Osteoblast (primary cell): ENCODE data around the gene LCN15. TPM values are rescaled to one million over a fixed set of nuclear protein-coding genes. Genes with fewer than 3 reads are reported as not detected.
"Not testable (repeated sequence)": the region's sequence is repeated elsewhere in the genome, so short reads cannot be mapped to it uniquely, and the experiment has no call there.

Experiments
- DNase-seq: peaks from one replicate; pipeline ENCODE4 v3.0.0; 2011; ENCODE audit warnings: low spot score, mixed read lengths; ENCODE audit not compliant: insufficient read length; ENCODE audit errors: missing footprints
- H2AFZ ChIP-seq: 2 replicates; pipeline ENCODE4 v1.6.0; 2011; ENCODE audit warnings: mild to moderate bottlenecking, low read length
- H3K27ac ChIP-seq: 2 replicates; pipeline ENCODE4 v1.5.1; 2011; ENCODE audit warnings: mild to moderate bottlenecking, low read depth, low read length, moderate library complexity
- H3K27me3 ChIP-seq: 2 replicates; pipeline ENCODE4 v1.6.0; 2012; ENCODE audit warnings: mild to moderate bottlenecking, control low read depth, inconsistent platforms, low read length, moderate library complexity; ENCODE audit not compliant: insufficient read depth
- H3K36me3 ChIP-seq: 2 replicates; pipeline ENCODE4 v1.5.1; 2011; ENCODE audit warnings: mild to moderate bottlenecking, low read length, control low read depth, moderate library complexity; ENCODE audit not compliant: insufficient read depth
- H3K4me1 ChIP-seq: 2 replicates; pipeline ENCODE4 v1.5.1; 2011; ENCODE audit warnings: mild to moderate bottlenecking, low read length, control low read depth, moderate library complexity; ENCODE audit not compliant: insufficient read depth
- H3K4me2 ChIP-seq: 2 replicates; pipeline ENCODE4 v1.6.0; 2011; ENCODE audit warnings: mild to moderate bottlenecking, low read length; ENCODE audit not compliant: insufficient read depth
- H3K4me3 ChIP-seq: fragments of 200-600 bp; sonication (generic); 3 replicates; pipeline ENCODE4 v1.5.1; 2012; ENCODE audit warnings: mild to moderate bottlenecking, low read length, inconsistent platforms; ENCODE audit not compliant: insufficient read depth
- H3K79me2 ChIP-seq: 2 replicates; pipeline ENCODE4 v1.6.0; 2012; ENCODE audit warnings: mild to moderate bottlenecking, low read length, control low read depth, inconsistent platforms; ENCODE audit not compliant: insufficient read depth
- H3K9me3 ChIP-seq: 2 replicates; pipeline ENCODE4 v1.5.1; 2011; ENCODE audit warnings: low read depth, low read length, control low read depth
- H4K20me1 ChIP-seq: 2 replicates; pipeline ENCODE4 v1.6.0; 2012; ENCODE audit warnings: mild to moderate bottlenecking, low read length, control low read depth; ENCODE audit not compliant: insufficient read depth
- total RNA-seq: library from RNA; depleted of rRNA; stranded (reverse); fragments of >200 nt; gene quantifications from 2 replicates; pipeline ENCODE4 v1.2.3, GENCODE V29; 2012
- TF ChIP-seq, protein P1 (sequence below): IDR thresholded peaks from 2 replicates; pipeline ENCODE4 v1.5.1; 2011; ENCODE audit warnings: mild to moderate bottlenecking, low read depth, low read length, moderate library complexity; ENCODE audit errors: extremely low read depth

LCN15 gene
- total RNA-seq, 1 donor: not detected

DNA sequence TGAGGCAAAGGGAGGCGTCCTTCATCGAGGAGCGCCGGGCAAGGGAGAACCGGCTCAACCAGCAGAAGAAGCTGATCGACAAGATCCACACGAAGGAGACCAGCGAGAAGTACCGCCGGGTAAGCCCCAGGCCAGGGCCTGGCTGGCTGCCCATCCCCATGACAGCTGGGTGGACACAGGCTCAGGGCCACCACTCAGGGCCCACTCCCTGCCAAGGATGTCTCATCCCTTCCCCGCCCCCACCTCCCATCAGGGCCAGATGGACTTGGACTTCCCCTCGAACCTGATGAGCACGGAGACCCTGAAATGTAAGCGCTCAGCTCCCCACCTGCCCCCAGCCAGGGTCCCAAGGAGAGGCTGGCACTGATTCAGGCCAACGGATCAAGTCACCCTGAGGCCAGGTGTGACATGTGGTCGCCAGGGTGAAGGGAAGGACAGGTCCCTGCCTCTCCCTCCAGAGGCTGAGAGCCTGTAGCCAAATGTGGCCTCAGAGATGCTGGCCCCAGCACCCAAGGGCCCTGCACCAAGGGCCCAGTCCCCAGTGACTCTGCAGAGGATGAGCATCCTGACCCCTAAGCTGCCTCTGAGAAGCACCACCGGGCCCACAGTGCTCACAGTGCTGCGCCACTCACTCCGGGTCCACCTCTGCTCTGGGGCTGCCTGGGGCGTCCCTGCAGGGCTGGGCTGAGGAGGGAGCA lies 40.3 kb upstream of the LCN15 start:
- TF ChIP-seq, protein P1, sequence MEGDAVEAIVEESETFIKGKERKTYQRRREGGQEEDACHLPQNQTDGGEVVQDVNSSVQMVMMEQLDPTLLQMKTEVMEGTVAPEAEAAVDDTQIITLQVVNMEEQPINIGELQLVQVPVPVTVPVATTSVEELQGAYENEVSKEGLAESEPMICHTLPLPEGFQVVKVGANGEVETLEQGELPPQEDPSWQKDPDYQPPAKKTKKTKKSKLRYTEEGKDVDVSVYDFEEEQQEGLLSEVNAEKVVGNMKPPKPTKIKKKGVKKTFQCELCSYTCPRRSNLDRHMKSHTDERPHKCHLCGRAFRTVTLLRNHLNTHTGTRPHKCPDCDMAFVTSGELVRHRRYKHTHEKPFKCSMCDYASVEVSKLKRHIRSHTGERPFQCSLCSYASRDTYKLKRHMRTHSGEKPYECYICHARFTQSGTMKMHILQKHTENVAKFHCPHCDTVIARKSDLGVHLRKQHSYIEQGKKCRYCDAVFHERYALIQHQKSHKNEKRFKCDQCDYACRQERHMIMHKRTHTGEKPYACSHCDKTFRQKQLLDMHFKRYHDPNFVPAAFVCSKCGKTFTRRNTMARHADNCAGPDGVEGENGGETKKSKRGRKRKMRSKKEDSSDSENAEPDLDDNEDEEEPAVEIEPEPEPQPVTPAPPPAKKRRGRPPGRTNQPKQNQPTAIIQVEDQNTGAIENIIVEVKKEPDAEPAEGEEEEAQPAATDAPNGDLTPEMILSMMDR: no peak

DNA sequence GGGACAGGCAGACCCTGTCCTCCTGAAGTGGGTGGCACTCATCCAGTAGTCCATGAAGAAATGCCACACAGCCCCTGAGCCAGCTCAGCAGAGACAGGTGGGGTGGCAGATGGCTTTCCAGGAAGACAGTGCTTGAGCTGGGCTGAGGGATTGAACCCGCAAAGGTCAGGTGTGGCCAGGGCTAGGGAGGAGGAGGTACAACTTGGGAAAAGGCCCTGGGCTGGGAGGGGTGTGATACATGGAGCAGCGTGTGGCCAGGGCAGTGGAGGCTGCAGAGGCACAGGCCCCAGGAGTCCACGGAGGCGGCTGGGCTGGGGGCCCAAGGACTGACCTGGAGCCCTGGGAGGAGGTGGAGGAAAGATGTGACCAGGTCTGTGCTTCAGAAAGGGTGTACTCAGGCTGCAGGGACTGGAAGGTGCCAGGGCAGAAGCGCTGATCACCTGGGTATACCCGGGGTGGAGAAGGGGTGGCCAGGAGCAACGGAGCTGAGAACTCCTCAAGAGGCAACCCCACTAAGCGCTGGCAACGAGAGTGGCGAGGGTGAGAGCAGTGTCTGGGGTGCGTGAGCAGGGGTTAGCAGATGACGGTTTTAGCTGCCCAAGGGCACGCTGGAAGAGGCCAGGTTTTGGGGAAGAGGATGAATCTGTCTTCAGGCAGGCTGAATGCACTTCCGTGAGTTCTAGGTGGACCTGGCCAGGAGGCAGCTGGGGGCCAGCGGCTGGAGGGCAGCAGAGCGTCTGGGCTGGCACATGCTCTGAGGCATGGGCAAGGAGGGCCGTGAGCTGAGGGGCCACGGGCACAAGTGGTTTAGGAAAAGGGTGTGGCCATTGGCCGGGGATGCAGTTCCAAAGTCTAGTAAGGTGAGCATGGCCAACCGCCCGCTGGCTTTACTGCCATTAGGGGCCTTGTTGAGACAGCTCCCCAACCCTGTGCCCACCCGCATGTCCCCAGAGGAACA lies 39.5 kb upstream of the LCN15 start:
- Histone ChIP-seq H3K79me2 (peaks cover 9% of the 10 kb centered on the region), H3K4me1 (peaks cover 10% of the 10 kb centered on the region), H3K4me2 (no peak overlapping the region), H4K20me1 (peaks cover 2% of the 10 kb centered on the region), H3K9me3 (no peaks in the 10 kb centered on the region), H3K36me3 (no peaks in the 10 kb centered on the region), H3K27me3 (peaks cover 34% of the 10 kb centered on the region), H2AFZ (no peak overlapping the region), H3K27ac (no peak overlapping the region), H3K4me3 (no peak overlapping the region)
- peak; percentile 86 for DNase-seq
- TF ChIP-seq, protein P1: no peak

More for the DNA sequence above, 40.3 kb upstream of the LCN15 start:
- peaks cover 17% of the 10 kb centered on the region for H3K79me2 ChIP-seq
- H3K36me3 ChIP-seq: peaks cover 2% of the 10 kb centered on the region
- H3K4me2 ChIP-seq: no peak overlapping the region
- H2AFZ ChIP-seq: no peak overlapping the region
- H3K27ac ChIP-seq: no peak overlapping the region
- H3K27me3 ChIP-seq: peaks cover 26% of the 10 kb centered on the region
- peaks cover 15% of the 10 kb centered on the region for H3K4me1 ChIP-seq
- H4K20me1 ChIP-seq: peaks cover 7% of the 10 kb centered on the region
- H3K4me3 ChIP-seq: no peak overlapping the region
- no peaks in the 10 kb centered on the region for H3K9me3 ChIP-seq
- peak; percentile 65 for DNase-seq

DNA sequence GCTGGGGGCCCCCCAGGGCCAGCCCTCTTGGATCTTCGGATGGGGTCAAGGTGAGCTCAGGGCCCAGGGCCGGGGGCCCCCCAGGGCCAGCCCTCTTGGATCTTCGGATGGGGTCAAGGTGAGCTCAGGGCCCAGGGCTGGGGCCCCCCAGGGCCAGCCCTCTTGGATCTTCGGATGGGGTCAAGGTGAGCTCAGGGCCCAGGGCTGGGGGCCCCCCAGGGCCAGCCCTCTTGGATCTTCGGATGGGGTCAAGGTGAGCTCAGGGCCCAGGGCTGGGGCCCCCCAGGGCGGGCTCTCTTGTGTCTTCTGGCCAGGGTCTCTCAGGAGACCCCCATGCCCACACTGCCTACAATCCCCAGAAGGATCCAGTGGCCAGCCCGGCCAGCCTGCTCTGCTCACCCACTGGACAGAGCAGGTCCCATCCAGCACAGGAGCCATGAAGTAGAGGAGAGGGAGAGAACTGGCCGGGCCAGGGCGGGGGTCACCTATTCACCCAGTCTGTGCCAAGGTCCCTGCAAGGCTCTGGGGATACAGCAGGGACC lies 38.8 kb upstream of the LCN15 start:
- not testable (repeated sequence) for H3K4me2 ChIP-seq, H3K27ac ChIP-seq, H3K36me3 ChIP-seq, H3K79me2 ChIP-seq, DNase-seq, H3K4me3 ChIP-seq, H4K20me1 ChIP-seq, H3K9me3 ChIP-seq, H3K4me1 ChIP-seq, H2AFZ ChIP-seq
- H3K27me3 ChIP-seq: peaks cover 40% of the 10 kb centered on the region

DNA sequence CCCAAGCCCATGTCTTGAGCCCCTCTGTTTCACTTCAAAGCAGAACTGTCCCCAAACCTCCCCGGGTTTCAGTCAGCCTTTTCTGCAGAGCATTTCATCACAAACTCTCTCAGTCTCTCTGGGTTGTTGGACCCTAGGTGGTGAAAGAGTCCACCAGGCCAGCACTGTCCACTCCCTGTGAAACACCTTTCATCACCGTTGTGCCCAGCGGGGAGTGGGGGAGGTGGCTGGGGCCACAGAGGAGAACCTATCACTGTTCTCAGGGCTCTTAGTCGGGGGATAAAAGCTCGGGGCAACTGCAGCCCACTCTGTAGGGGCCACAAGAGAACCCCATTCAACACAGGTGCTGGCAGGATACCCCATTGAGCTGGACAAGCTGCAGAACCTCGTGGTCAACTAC lies 38.0 kb upstream of the LCN15 start:
- Histone ChIP-seq H3K27me3 (peaks cover 43% of the 10 kb centered on the region), H2AFZ (no peak overlapping the region), H3K4me3 (no peak overlapping the region), H3K4me2 (no peak overlapping the region), H3K4me1 (peaks cover 10% of the 10 kb centered on the region), H3K79me2 (no peaks in the 10 kb centered on the region), H3K27ac (no peak overlapping the region), H3K9me3 (no peaks in the 10 kb centered on the region), H4K20me1 (no peaks in the 10 kb centered on the region), H3K36me3 (no peaks in the 10 kb centered on the region)
- TF ChIP-seq, protein P1: no peak
- peak; percentile 57 for DNase-seq
